D341Med (cell line): Measurements from ENCODE around the gene RPLP2.

Experiments used
- DNase-seq: peaks from one replicate; pipeline ENCODE4 v3.0.0; 2012; ENCODE audit warnings: low spot score

RPLP2 gene

GRCh38 chr11:850775-851763 lies 41.3 kb downstream of the RPLP2 start:
- DNase-seq = peak; percentile 70

GRCh38 chr11:852762-853161 lies 43.0 kb downstream of the RPLP2 start:
- no peak for DNase-seq

- DNase-seq = no peak
These were observed 44.1 kb downstream of the RPLP2 start for GRCh38 chr11:853682-854448.

- DNase-seq = no peak
These were observed 45.0 kb downstream of the RPLP2 start for GRCh38 chr11:854601-855329.

- no peak for DNase-seq
These were observed 45.5 kb downstream of the RPLP2 start for GRCh38 chr11:855330-855674.

GRCh38 chr11:855796-856195 lies 46.0 kb downstream of the RPLP2 start:
- DNase-seq = no peak

- no peak for DNase-seq
These were observed 46.6 kb downstream of the RPLP2 start for GRCh38 chr11:856397-856796.

- no peak for DNase-seq
These were observed 48.4 kb downstream of the RPLP2 start for GRCh38 chr11:858053-858761.

- DNase-seq = no peak
These were observed 49.1 kb downstream of the RPLP2 start for GRCh38 chr11:858762-859339.

- peak; percentile 93 for DNase-seq
These were observed 49.8 kb downstream of the RPLP2 start for GRCh38 chr11:859394-860131.

- DNase-seq = no peak
These were observed 50.7 kb downstream of the RPLP2 start for GRCh38 chr11:860234-861104.

- no peak for DNase-seq
These were observed 51.3 kb downstream of the RPLP2 start for GRCh38 chr11:861105-861479.

- no peak for DNase-seq
These were observed 52.4 kb downstream of the RPLP2 start for GRCh38 chr11:862081-862661.
